Activated CD4-positive, alpha-beta T cell treated with anti-CD3 and anti-CD28 coated beads for 48 hours (primary cell): ENCODE data around the gene KLHL2.
"Not testable (repeated sequence)": the region's sequence is repeated elsewhere in the genome, so short reads cannot be mapped to it uniquely, and the experiment has no call there.

Experiments used
- DNase-seq: peaks from one replicate; pipeline ENCODE4 v3.0.0-alpha.2; 2020

KLHL2 gene

GRCh38 chr4:165207431-165208220, at the start of gene KLHL2:
TSS of gene KLHL2 (plus strand) at chr4:165207561. CDS start at chr4:165207877, 316 bp downstream.
- DNase-seq: peak; percentile 75

- DNase-seq: no peak
Measured at GRCh38 chr4:165158762-165159161, 48.6 kb upstream of the KLHL2 start.

- DNase-seq: no peak
Measured at GRCh38 chr4:165164257-165164656, 43.1 kb upstream of the KLHL2 start.

GRCh38 chr4:165166872-165167271, 40.5 kb upstream of the KLHL2 start:
- not testable (repeated sequence) for DNase-seq

- no peak for DNase-seq
Measured at GRCh38 chr4:165167650-165168049, 39.7 kb upstream of the KLHL2 start.

- no peak for DNase-seq
Measured at GRCh38 chr4:165170819-165171218, 36.5 kb upstream of the KLHL2 start.

GRCh38 chr4:165175470-165175869, 31.9 kb upstream of the KLHL2 start:
- DNase-seq: not testable (repeated sequence)

GRCh38 chr4:165175879-165176278, 31.5 kb upstream of the KLHL2 start:
- no peak for DNase-seq

- DNase-seq: no peak
Measured at GRCh38 chr4:165177725-165178666, 29.4 kb upstream of the KLHL2 start.

- DNase-seq: no peak
Measured at GRCh38 chr4:165184220-165184619, 23.1 kb upstream of the KLHL2 start.

GRCh38 chr4:165184998-165185397, 22.4 kb upstream of the KLHL2 start:
- DNase-seq: not testable (repeated sequence)

- no peak for DNase-seq
Measured at GRCh38 chr4:165185448-165185847, 21.9 kb upstream of the KLHL2 start.

GRCh38 chr4:165190591-165191347, 16.6 kb upstream of the KLHL2 start:
- DNase-seq: peak; percentile 36

GRCh38 chr4:165191348-165191656, 16.1 kb upstream of the KLHL2 start:
- no peak for DNase-seq

- DNase-seq: no peak
Measured at GRCh38 chr4:165191814-165192499, 15.4 kb upstream of the KLHL2 start.

GRCh38 chr4:165192500-165192898, 14.9 kb upstream of the KLHL2 start:
- DNase-seq: no peak

- DNase-seq: no peak
Measured at GRCh38 chr4:165192956-165193355, 14.4 kb upstream of the KLHL2 start.

- DNase-seq: no peak
Measured at GRCh38 chr4:165194368-165194767, 13.0 kb upstream of the KLHL2 start.

GRCh38 chr4:165198329-165198728, 9.0 kb upstream of the KLHL2 start:
- DNase-seq: no peak

- no peak for DNase-seq
Measured at GRCh38 chr4:165199286-165199685, 8.1 kb upstream of the KLHL2 start.

GRCh38 chr4:165199722-165200121, 7.6 kb upstream of the KLHL2 start:
- DNase-seq: no peak

GRCh38 chr4:165201806-165202205, 5.6 kb upstream of the KLHL2 start:
- no peak for DNase-seq
